AG08395 (cell line): ENCODE data around the gene PDZD2.
A peak's percentile ranks its signal among the peaks of the same experiment; 100 is the strongest.
"Not testable (repeated sequence)": the region's sequence is repeated elsewhere in the genome, so short reads cannot be mapped to it uniquely, and the experiment has no call there.

Experiments used
- DNase-seq: peaks from one replicate; pipeline ENCODE4 v3.0.0; 2012; ENCODE audit warnings: mixed read lengths, low spot score

PDZD2 gene

GRCh38 chr5:31769530-31769929 lies 130.6 kb downstream of the PDZD2 start:
- DNase-seq = no peak

- DNase-seq = no peak
Observed at GRCh38 chr5:31770132-31770720, 131.3 kb downstream of the PDZD2 start.

- DNase-seq = no peak
Observed at GRCh38 chr5:31770998-31771397, 132.1 kb downstream of the PDZD2 start.

GRCh38 chr5:31771500-31771899 lies 132.6 kb downstream of the PDZD2 start:
- no peak for DNase-seq

DNA sequence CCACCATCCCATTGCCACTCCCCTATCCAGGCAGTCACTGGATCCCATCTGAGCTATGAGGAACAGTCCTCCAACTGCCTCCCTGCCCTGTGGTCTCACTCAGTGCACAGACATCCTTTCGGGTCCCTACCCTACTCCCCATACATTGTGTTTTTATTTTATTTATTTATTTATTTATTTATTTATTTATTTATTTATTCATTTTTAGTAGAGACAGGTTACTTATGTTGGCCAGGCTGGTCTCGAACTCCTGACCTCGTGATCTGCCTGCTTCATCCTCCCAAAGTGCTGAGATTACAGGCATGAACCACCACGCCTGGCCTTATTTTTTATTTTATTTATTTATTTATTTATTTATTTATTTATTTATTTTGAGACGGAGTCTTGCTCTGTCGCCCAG lies 137.4 kb downstream of the PDZD2 start:
- not testable (repeated sequence) for DNase-seq

DNA sequence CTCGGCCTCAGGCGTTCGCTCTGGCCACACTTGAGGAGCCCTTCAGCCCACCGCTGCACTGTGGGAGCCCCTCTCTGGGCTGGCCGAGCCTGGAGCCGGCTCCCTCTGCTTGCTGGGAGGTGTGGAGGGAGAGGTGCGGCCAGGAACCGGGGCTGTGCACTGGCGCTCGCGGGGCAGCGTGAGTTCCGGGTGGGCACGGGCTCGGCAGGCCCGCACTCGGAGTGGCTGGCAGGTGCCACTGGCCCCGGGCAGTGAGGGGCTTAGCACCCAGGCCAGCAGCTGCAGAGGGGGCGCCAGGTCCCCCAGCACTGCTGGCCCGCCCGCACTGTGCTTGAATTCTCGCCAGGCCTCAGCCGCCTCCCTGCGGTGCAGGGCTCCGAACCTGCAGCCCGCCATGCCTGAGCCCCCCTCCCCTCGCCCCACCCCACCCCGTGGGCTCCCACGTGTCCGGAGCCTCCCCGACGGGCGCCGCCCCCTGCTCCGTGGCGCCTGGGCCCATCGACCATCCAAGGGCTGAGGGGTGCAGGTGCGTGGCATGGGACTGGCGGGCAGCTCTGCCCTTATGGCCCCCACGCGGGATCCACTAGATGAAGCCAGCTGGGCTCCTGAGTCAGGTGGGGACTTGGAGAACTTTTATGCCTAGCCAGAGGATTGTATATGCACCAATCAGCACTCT lies 138.2 kb downstream of the PDZD2 start:
- DNase-seq = no peak

GRCh38 chr5:31781772-31782171 lies 142.8 kb downstream of the PDZD2 start:
- DNase-seq = no peak

- DNase-seq = no peak
Observed at GRCh38 chr5:31783086-31783645, 144.2 kb downstream of the PDZD2 start.

GRCh38 chr5:31783731-31784130 lies 144.8 kb downstream of the PDZD2 start:
- DNase-seq = no peak

GRCh38 chr5:31786090-31786631 lies 147.2 kb downstream of the PDZD2 start:
- DNase-seq = no peak

DNA sequence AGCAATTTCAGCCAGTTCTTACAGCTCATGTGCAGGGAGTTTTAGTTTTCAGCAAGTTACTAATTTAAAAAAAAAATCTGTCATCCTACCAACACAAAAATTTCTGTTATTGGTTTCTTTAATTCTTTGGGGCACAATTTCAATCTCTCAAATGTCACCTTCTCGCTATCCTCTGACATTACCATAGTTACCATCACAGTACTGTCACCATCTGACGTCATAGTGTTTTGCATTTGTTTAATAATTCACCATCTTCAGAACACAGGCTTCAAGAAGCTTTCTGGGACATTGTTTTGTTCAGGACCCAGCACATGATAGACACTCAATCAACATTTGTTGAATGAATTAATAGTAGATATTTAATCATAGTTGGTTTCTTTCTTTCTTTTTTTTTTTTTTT lies 155.1 kb downstream of the PDZD2 start:
- DNase-seq = no peak

GRCh38 chr5:31798168-31798567 lies 159.2 kb downstream of the PDZD2 start:
- DNase-seq = no peak

- no peak for DNase-seq
Observed at GRCh38 chr5:31800351-31800750, 161.4 kb downstream of the PDZD2 start.

- DNase-seq = no peak
Observed at GRCh38 chr5:31805785-31806400, 167.0 kb downstream of the PDZD2 start.

- DNase-seq = no peak
Observed at GRCh38 chr5:31806561-31806960, 167.6 kb downstream of the PDZD2 start.

DNA sequence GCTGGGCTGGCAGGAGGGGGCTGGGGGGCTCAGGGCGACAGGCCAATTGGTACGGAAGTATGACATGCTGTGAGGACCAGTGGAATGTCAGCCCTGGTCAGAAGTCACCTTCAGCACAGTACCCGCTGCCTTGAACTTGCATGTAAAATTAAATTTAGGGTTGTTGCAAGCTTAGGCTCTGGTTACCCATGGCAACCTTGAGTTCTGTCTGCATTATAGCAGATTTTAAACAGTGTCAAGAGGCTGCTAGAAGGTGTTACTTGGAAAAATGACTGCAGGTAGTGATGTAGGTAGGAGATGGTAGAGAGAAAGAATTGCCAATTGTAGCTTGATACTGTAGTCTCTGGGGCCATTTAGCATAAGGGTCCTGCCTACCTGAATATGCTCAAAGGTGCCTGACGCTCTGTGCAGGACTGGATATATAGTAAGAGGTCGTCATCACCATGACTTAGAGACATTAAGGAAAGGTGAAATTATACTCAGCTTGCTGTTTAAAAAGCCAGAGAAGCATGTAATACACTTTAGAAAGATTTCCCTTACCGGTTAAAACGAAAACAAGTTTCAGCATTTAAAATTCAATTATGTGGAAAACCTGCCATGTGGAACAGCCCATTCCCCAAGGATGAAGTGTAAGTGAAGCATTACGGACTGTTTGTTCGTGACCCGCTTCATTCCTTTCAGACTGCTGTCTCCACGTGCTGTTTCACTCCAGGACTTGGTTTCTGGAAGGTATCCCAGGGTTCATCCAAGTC lies 169.0 kb downstream of the PDZD2 start:
- no peak for DNase-seq

GRCh38 chr5:31809050-31809870 lies 170.3 kb downstream of the PDZD2 start:
- peak; percentile 86 for DNase-seq

DNA sequence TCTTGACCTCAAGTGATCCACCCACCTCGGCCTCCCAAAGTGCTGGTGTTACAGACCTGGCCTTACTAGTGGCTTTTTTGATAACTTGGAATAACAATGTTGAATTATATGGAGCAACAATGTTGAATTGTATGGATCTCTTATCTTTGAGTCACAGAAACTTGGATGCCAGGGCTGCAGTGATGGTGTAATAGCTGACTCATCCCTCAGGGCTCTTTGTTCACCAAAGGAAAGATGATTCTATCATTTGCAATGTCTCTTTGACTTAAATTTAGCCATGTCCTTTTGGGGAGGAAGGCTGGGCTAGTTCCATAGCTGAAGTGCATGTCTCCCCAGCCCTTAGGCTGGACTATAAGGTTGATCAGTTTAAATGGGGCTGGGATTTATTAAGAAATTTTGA lies 172.3 kb downstream of the PDZD2 start:
- peak; percentile 93 for DNase-seq

DNA sequence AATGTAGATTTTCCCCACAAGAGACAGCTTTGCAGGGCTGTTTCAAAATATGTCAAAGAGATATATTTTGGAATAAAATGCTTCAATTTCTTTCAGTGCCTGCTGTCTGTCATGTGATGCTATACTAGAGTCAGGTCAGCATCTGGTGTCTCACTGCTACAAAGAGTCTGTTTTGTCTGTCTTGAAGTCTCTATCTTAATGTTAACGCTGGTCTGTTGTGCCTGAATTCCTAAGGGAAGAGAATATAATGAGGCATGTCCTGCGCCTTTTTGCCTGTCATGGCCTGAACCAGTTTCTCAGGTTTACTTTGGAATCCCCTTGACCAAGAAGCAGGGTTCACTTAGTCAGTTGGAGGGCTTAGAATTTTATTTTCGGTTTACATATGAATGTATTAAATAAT lies 176.4 kb downstream of the PDZD2 start:
- DNase-seq = no peak

DNA sequence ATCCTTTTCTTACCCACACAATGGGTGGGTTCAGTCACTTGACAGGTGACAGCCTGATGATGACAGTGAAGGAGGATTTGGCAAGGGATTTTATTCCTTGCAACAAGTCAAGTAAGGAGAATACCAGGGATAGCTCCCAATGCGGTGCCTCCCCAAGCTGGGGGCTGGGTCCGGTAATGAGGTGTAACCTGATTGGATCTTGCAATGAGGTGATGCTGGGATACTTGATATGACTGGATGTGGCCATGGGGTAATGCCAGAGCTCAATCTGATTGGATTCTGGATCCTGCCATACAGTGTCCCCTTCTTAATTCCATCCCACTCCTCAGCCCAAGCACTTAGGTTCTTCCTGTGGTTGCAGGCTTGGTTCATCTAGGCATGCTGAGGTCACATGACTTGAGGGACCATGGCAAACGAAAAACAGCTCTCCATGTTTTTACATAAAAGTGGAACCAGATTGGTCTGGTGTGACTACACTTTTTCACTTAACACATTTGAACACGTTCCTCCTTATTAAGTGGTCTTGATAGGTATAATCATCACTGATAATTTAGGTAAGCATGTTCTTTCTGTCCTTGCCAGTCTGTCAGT lies 181.1 kb downstream of the PDZD2 start:
- no peak for DNase-seq

GRCh38 chr5:31823472-31823871 lies 184.5 kb downstream of the PDZD2 start:
- DNase-seq = no peak
